ENCODE measurements around the gene PAX6. TPM values are rescaled to one million over a fixed set of nuclear protein-coding genes. Genes with fewer than 3 reads are reported as not detected.
A peak's percentile ranks its signal among the peaks of the same experiment; 100 is the strongest.

Gene PAX6
- total and polyA plus RNA-seq, 4 donors, result 0.23 to 0.38 TPM; not detected in 2

- Histone ChIP-seq H3K36me3 (ENCODE audit: control insufficient read depth in 1 of 2, insufficient read depth in 2 of 2, low read length in 1 of 2) (no peaks in the 10 kb centered on the region), H3K27me3 (ENCODE audit: control insufficient read depth in 1 of 2, insufficient read depth in 2 of 2, low read length in 1 of 2) (peaks cover 0 to 5% of the 10 kb centered on the region in 2 donors), H3K27ac (ENCODE audit: low read depth in 1 of 2, low read length in 2 of 2) (no peak overlapping the region), H3K4me1 (ENCODE audit: control insufficient read depth in 1 of 2, insufficient read depth in 2 of 2, low read length in 2 of 2) (no peaks in the 10 kb centered on the region), H3K9me3 (ENCODE audit: control insufficient read depth, low read length) (peaks cover 2% of the 10 kb centered on the region), H3K4me3 (ENCODE audit: low read length in 2 of 2) (no peak overlapping the region)
- 21 to 27% methylated on average over 9 of the region's 9 CpGs for WGBS, 2 donors
- DNase-seq (peak in 1 of 2 donors; percentile 16), ATAC-seq (ENCODE audit: low FRiP score) (no peak)
- intact Hi-C loops (cut with DNase I), result no loop called here
These were observed 9.8 kb downstream of the PAX6 start for GRCh38 chr11:31801298-31801702.

- intact Hi-C loops (cut with DNase I), result no loop called here
- no peak for ATAC-seq (ENCODE audit: low FRiP score)
- H3K4me1 ChIP-seq (ENCODE audit: control insufficient read depth in 1 of 2, insufficient read depth in 2 of 2, low read length in 2 of 2), result no peaks in the 10 kb centered on the region
- DNase-seq, result peak in 1 of 2 donors; percentile 40
- H3K9me3 ChIP-seq (ENCODE audit: control insufficient read depth, low read length), result peaks cover 2% of the 10 kb centered on the region
- H3K4me3 ChIP-seq (ENCODE audit: low read length in 2 of 2), result no peak overlapping the region
- WGBS, 2 donors, result 14 to 18% methylated on average over 23 of the region's 23 CpGs
- H3K27ac ChIP-seq (ENCODE audit: low read depth in 1 of 2, low read length in 2 of 2), result no peak overlapping the region
- no peaks in the 10 kb centered on the region for H3K36me3 ChIP-seq (ENCODE audit: control insufficient read depth in 1 of 2, insufficient read depth in 2 of 2, low read length in 1 of 2)
- H3K27me3 ChIP-seq (ENCODE audit: control insufficient read depth in 1 of 2, insufficient read depth in 2 of 2, low read length in 1 of 2), result peaks cover 0 to 4% of the 10 kb centered on the region in 2 donors
These were observed 10.5 kb downstream of the PAX6 start for GRCh38 chr11:31800398-31801265.

- DNase-seq (peak in 1 of 2 donors; percentile 63), ATAC-seq (ENCODE audit: low FRiP score) (no peak)
- H3K4me3 ChIP-seq (ENCODE audit: low read length in 2 of 2), result no peak overlapping the region
- intact Hi-C loops (cut with DNase I), result no loop called here
- H3K36me3 ChIP-seq (ENCODE audit: control insufficient read depth in 1 of 2, insufficient read depth in 2 of 2, low read length in 1 of 2), result no peaks in the 10 kb centered on the region
- 5 to 6% methylated on average over 48 of the region's 48 CpGs for WGBS, 2 donors
- peaks cover 2% of the 10 kb centered on the region for H3K9me3 ChIP-seq (ENCODE audit: control insufficient read depth, low read length)
- no peak overlapping the region for H3K27ac ChIP-seq (ENCODE audit: low read depth in 1 of 2, low read length in 2 of 2)
- peaks cover 0 to 4% of the 10 kb centered on the region in 2 donors for H3K27me3 ChIP-seq (ENCODE audit: control insufficient read depth in 1 of 2, insufficient read depth in 2 of 2, low read length in 1 of 2)
- H3K4me1 ChIP-seq (ENCODE audit: control insufficient read depth in 1 of 2, insufficient read depth in 2 of 2, low read length in 2 of 2), result no peaks in the 10 kb centered on the region
These were observed 11.4 kb downstream of the PAX6 start for GRCh38 chr11:31799435-31800397.

GRCh38 chr11:31798554-31799434, 12.3 kb downstream of the PAX6 start:
- peaks cover 0 to 4% of the 10 kb centered on the region in 2 donors for H3K27me3 ChIP-seq (ENCODE audit: control insufficient read depth in 1 of 2, insufficient read depth in 2 of 2, low read length in 1 of 2)
- intact Hi-C loops (cut with DNase I), result no loop called here
- H3K27ac ChIP-seq (ENCODE audit: low read depth in 1 of 2, low read length in 2 of 2), result no peak overlapping the region
- no peaks in the 10 kb centered on the region for H3K36me3 ChIP-seq (ENCODE audit: control insufficient read depth in 1 of 2, insufficient read depth in 2 of 2, low read length in 1 of 2)
- ATAC-seq (ENCODE audit: low FRiP score), result peak; percentile 12
- H3K4me1 ChIP-seq (ENCODE audit: control insufficient read depth in 1 of 2, insufficient read depth in 2 of 2, low read length in 2 of 2), result no peaks in the 10 kb centered on the region
- H3K9me3 ChIP-seq (ENCODE audit: control insufficient read depth, low read length), result peaks cover 2% of the 10 kb centered on the region
- peak in 1 of 2 donors; percentile 71 for DNase-seq
- WGBS, 2 donors, result 3 to 5% methylated on average over 60 of the region's 60 CpGs
- H3K4me3 ChIP-seq (ENCODE audit: low read length in 2 of 2), result no peak overlapping the region

GRCh38 chr11:31798057-31798553, 13.0 kb downstream of the PAX6 start:
- peaks cover 0 to 4% of the 10 kb centered on the region in 2 donors for H3K27me3 ChIP-seq (ENCODE audit: control insufficient read depth in 1 of 2, insufficient read depth in 2 of 2, low read length in 1 of 2)
- DNase-seq (peak in 1 of 2 donors; percentile 27), ATAC-seq (ENCODE audit: low FRiP score) (no peak)
- no peaks in the 10 kb centered on the region for H3K4me1 ChIP-seq (ENCODE audit: control insufficient read depth in 1 of 2, insufficient read depth in 2 of 2, low read length in 2 of 2)
- WGBS, 2 donors, result 10 to 11% methylated on average over 21 of the region's 21 CpGs
- H3K36me3 ChIP-seq (ENCODE audit: control insufficient read depth in 1 of 2, insufficient read depth in 2 of 2, low read length in 1 of 2), result no peaks in the 10 kb centered on the region
- no peak overlapping the region for H3K4me3 ChIP-seq (ENCODE audit: low read length in 2 of 2)
- H3K27ac ChIP-seq (ENCODE audit: low read depth in 1 of 2, low read length in 2 of 2), result no peak overlapping the region
- intact Hi-C loops (cut with DNase I), result no loop called here
- peaks cover 2% of the 10 kb centered on the region for H3K9me3 ChIP-seq (ENCODE audit: control insufficient read depth, low read length)

GRCh38 chr11:31797190-31798056, 13.7 kb downstream of the PAX6 start:
- H3K27me3 ChIP-seq (ENCODE audit: control insufficient read depth in 1 of 2, insufficient read depth in 2 of 2, low read length in 1 of 2), result peaks cover 0 to 4% of the 10 kb centered on the region in 2 donors
- H3K36me3 ChIP-seq (ENCODE audit: control insufficient read depth in 1 of 2, insufficient read depth in 2 of 2, low read length in 1 of 2), result no peaks in the 10 kb centered on the region
- H3K4me1 ChIP-seq (ENCODE audit: control insufficient read depth in 1 of 2, insufficient read depth in 2 of 2, low read length in 2 of 2), result no peaks in the 10 kb centered on the region
- no peak for ATAC-seq (ENCODE audit: low FRiP score)
- H3K27ac ChIP-seq (ENCODE audit: low read depth in 1 of 2, low read length in 2 of 2), result no peak overlapping the region
- H3K9me3 ChIP-seq (ENCODE audit: control insufficient read depth, low read length), result peaks cover 2% of the 10 kb centered on the region
- no peak overlapping the region for H3K4me3 ChIP-seq (ENCODE audit: low read length in 2 of 2)
- DNase-seq, result peak in 1 of 2 donors; percentile 30
- intact Hi-C loops (cut with DNase I), result no loop called here
- WGBS, 2 donors, result 22 to 24% methylated on average over 31 of the region's 31 CpGs

GRCh38 chr11:31796499-31797189, 14.5 kb downstream of the PAX6 start:
- intact Hi-C loops (cut with DNase I), result no loop called here
- Histone ChIP-seq H3K27ac (ENCODE audit: low read depth in 1 of 2, low read length in 2 of 2) (no peak overlapping the region), H3K4me3 (ENCODE audit: low read length in 2 of 2) (no peak overlapping the region), H3K27me3 (ENCODE audit: control insufficient read depth in 1 of 2, insufficient read depth in 2 of 2, low read length in 1 of 2) (peaks cover 0 to 4% of the 10 kb centered on the region in 2 donors), H3K9me3 (ENCODE audit: control insufficient read depth, low read length) (peaks cover 2% of the 10 kb centered on the region), H3K36me3 (ENCODE audit: control insufficient read depth in 1 of 2, insufficient read depth in 2 of 2, low read length in 1 of 2) (no peaks in the 10 kb centered on the region), H3K4me1 (ENCODE audit: control insufficient read depth in 1 of 2, insufficient read depth in 2 of 2, low read length in 2 of 2) (no peaks in the 10 kb centered on the region)
- WGBS, 2 donors, result 51% methylated on average over 19 of the region's 19 CpGs
- DNase-seq (peak in 1 of 2 donors; percentile 14), ATAC-seq (ENCODE audit: low FRiP score) (no peak)
